ENCODE measurements around the gene DLST. TPM values are rescaled to one million over a fixed set of nuclear protein-coding genes. Genes with fewer than 3 reads are reported as not detected.

The DLST gene
- polyA plus RNA-seq, 1 donor = 70.7 TPM

GRCh38 chr14:74860899-74861733 lies 20.6 kb upstream of the DLST start:
- no peak for DNase-seq (ENCODE audit: low read depth)

GRCh38 chr14:74861734-74862090 lies 20.0 kb upstream of the DLST start:
- no peak for DNase-seq (ENCODE audit: low read depth)

GRCh38 chr14:74863274-74863673 lies 18.4 kb upstream of the DLST start:
- no peak for DNase-seq (ENCODE audit: low read depth)

- DNase-seq (ENCODE audit: low read depth) = no peak
Measured at GRCh38 chr14:74864198-74864597, 17.5 kb upstream of the DLST start.

- DNase-seq (ENCODE audit: low read depth) = no peak
Measured at GRCh38 chr14:74865156-74865555, 16.6 kb upstream of the DLST start.

- DNase-seq (ENCODE audit: low read depth) = no peak
Measured at GRCh38 chr14:74866708-74867389, 14.9 kb upstream of the DLST start.

GRCh38 chr14:74867673-74868072 lies 14.0 kb upstream of the DLST start:
- no peak for DNase-seq (ENCODE audit: low read depth)

GRCh38 chr14:74868739-74869138 lies 13.0 kb upstream of the DLST start:
- no peak for DNase-seq (ENCODE audit: low read depth)

- DNase-seq (ENCODE audit: low read depth) = no peak
Measured at GRCh38 chr14:74871819-74872218, 9.9 kb upstream of the DLST start.

- DNase-seq (ENCODE audit: low read depth) = no peak
Measured at GRCh38 chr14:74875204-74875603, 6.5 kb upstream of the DLST start.

GRCh38 chr14:74875941-74876913 lies 5.5 kb upstream of the DLST start, which contains the start of gene PROX2:
PROX2 (minus strand) TSS chr14:74876145; CDS start chr14:74863834, 12,311 bp downstream.
- DNase-seq (ENCODE audit: low read depth) = no peak

GRCh38 chr14:74879427-74880182 lies 2.1 kb upstream of the DLST start:
- DNase-seq (ENCODE audit: low read depth) = no peak

GRCh38 chr14:74882103-74882920 lies 596 bp downstream of the DLST start:
- DNase-seq (ENCODE audit: low read depth) = no peak

- no peak for DNase-seq (ENCODE audit: low read depth)
Measured at GRCh38 chr14:74886001-74886400, 4.3 kb downstream of the DLST start.

- no peak for DNase-seq (ENCODE audit: low read depth)
Measured at GRCh38 chr14:74888164-74889158, 6.7 kb downstream of the DLST start.

- no peak for DNase-seq (ENCODE audit: low read depth)
Measured at GRCh38 chr14:74890262-74890661, 8.5 kb downstream of the DLST start.

- DNase-seq (ENCODE audit: low read depth) = no peak
Measured at GRCh38 chr14:74891870-74892269, 10.2 kb downstream of the DLST start.

- DNase-seq (ENCODE audit: low read depth) = no peak
Measured at GRCh38 chr14:74892745-74893144, 11.0 kb downstream of the DLST start.

- no peak for DNase-seq (ENCODE audit: low read depth)
Measured at GRCh38 chr14:74893614-74894091, 11.9 kb downstream of the DLST start.

All from forelimb muscle (tissue), 1 donor.